Stimulated activated naive CD4-positive, alpha-beta T cell treated with Interleukin-2 at 50 U/mL for 16 hours (primary cell): Measurements from ENCODE around the gene CERK.

Source experiments
- DNase-seq: peaks from one replicate; lab custom pipeline; 2025; lab: John Stamatoyannopoulos, UW

CERK gene

GRCh38 chr22:46764779-46765485 lies 26.9 kb upstream of the CERK start:
- no peak for DNase-seq

GRCh38 chr22:46764140-46764680 lies 26.2 kb upstream of the CERK start:
- no peak for DNase-seq

- peak; percentile 27 for DNase-seq
Measured at GRCh38 chr22:46763051-46763705, 25.1 kb upstream of the CERK start.

DNA sequence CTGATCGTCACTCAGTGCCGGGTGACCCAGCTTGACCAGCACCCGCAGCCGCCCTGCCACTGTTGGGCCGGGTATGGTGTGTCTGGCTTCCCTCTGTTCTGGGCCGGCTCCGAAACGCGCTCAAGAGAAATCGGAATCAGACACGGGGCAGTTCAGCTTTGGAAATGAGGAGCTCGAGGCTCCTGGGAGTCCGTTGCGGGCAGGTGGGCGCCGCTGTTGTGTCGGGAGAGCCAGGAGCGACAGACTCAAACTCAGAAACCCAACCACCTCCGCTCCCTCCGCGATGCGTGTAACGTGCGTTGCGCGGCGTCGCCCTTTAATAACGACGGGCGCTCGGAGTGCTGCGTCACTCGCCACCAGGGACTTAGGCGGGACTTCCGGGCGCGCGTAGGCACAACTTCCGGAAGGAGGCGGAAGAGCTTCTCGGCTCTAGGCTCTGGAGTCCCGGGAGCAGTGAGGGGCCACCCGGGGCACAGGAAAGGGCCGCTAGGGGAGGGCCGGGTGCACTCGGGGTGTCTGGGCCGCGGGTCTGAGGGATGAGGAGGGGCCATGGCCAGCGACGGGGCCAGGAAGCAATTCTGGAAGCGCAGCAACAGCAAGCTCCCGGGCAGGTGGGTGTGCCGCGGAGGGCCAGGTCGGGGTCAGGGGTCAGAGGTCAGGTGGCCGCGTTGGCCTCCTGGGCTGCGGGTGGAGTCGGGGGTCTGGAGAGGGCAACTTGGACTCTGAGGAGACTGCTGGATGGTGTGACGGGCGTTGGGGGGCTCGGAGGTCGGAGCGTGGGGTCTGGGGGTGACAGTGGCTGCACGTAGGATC lies 24.4 kb upstream of the CERK start, which contains the start of gene TBC1D22A:
TSS of gene TBC1D22A (plus strand) at position 413 of the 813 bp plus-strand sequence. CDS start at position 550, 137 bp downstream.
- DNase-seq: peak; percentile 92

DNA sequence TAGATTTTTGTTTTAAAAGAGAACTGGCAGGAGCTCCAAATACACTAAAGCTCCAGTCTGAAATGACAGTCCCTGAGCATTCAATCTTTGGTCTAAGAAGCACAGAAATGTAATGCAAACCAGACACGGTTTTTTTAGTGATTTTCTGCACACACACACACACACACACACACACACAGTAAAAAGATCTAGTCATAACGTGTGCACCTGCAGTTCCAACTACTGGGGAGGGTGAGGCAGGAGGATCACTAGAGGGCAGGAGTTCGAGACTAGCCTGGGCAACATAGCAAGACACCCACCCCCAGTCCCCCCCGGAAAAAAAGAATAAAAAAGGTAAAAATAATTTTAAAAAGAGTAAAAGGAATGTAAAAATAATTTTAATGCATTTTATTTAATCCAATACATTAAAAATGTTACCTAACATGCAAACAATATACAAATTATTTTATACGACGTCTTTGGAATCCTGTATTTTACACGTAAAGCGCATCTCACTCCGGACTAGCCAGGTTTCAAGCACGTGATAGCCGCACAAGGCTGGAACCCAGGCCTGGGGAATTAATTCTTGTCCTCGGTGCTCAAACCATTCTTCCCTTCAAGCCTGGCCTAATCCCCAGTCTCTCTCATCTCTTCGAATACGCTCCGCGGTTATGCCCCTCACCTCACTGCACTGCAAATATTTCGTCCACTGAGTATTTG lies 23.6 kb upstream of the CERK start:
- no peak for DNase-seq

DNA sequence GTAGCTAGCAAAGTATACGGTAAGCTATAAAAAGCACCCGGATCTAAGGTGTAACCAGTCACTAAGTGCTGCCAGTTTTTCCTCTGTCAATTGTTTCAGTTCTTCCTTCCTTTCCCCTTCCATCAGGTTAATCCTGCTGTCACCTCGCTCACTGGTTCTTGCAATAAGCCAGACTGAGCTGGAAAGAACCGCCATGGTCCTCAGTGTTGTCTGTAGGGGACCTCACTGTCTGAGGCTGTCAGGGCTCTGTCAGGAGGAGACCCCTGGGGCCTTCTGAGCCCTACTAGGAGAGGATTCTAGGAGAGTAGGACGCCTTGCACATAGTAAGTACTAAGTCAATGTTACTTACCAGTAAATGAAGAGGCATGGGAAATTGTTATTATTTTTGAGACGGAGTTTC lies 23.0 kb upstream of the CERK start:
- no peak for DNase-seq

- DNase-seq: peak; percentile 40
Measured at GRCh38 chr22:46758867-46759290, 20.8 kb upstream of the CERK start.

DNA sequence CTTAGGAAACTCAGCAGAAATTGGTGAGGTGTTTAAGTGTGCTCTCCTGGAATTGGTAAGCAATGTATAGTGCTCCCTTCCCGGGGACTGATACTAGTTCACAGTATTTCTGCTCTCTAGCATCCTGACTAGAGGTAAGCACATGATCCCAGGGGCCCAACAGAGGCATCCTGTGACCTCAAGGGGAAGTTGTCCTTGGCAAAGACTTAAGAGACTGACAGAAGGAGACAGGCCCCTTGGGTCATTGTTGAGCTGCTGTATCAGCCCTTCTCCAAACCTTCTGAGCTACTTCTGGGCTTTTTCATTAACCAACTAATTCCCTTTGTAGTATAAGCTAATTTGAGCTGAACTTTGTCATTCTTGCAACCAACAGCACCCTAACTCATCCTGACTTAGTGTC lies 20.1 kb upstream of the CERK start:
- DNase-seq: no peak

GRCh38 chr22:46757104-46757503 lies 19.1 kb upstream of the CERK start:
- DNase-seq: no peak

- no peak for DNase-seq
Measured at GRCh38 chr22:46756097-46756496, 18.0 kb upstream of the CERK start.

- DNase-seq: no peak
Measured at GRCh38 chr22:46755525-46755924, 17.5 kb upstream of the CERK start.

GRCh38 chr22:46754826-46755225 lies 16.8 kb upstream of the CERK start:
- DNase-seq: no peak

DNA sequence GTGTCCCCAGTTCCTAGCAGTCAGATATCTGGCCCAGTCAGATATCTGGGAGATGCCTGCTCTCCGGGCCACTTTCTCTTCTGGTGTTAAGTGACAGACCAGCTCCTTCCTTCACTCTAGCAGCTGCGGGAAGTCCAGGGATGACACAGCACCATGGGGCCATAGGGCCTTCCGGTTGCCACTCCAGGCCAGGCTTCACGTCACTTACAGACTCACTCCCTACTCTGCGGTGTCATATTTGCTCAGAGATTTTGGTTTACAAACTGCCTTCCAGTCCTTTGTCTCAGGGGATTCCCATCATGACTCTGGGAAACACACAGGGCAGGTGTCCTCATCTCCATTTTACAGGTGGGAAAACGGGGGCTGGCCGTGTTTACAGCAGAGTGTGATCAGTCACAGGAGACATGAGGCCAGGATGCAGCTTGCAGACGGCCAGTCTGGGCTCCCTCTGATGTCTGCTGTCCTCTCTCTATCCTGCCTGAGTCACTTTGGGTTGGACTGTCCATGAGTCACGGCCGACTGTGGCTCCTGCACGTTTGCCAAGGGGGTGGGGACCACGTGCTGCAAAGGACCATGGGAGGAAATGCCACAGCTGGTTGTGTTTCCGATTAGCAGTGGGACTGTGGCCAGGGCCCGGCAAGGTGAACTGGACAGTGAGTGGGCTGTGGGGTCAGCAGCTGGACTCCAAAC lies 16.2 kb upstream of the CERK start:
- peak; percentile 22 for DNase-seq

- DNase-seq: no peak
Measured at GRCh38 chr22:46753761-46754109, 15.7 kb upstream of the CERK start.

GRCh38 chr22:46753360-46753759 lies 15.3 kb upstream of the CERK start:
- DNase-seq: no peak

DNA sequence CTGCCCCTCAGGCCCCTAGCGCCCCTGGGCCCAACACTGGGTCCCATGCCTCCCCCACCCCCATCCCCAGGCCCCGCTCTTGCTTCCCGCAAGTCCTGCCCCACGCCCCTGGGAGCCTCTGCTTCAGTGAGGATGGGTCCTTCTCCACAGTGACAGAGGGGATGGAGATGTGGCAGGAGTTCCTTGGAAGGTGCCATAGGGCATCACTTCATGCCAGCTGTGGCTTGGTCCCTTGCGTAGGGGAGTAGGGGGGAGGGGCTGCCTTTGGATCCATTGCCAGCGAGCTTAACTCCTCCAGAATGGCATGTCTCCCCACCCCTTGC lies 14.9 kb upstream of the CERK start:
- DNase-seq: no peak

DNA sequence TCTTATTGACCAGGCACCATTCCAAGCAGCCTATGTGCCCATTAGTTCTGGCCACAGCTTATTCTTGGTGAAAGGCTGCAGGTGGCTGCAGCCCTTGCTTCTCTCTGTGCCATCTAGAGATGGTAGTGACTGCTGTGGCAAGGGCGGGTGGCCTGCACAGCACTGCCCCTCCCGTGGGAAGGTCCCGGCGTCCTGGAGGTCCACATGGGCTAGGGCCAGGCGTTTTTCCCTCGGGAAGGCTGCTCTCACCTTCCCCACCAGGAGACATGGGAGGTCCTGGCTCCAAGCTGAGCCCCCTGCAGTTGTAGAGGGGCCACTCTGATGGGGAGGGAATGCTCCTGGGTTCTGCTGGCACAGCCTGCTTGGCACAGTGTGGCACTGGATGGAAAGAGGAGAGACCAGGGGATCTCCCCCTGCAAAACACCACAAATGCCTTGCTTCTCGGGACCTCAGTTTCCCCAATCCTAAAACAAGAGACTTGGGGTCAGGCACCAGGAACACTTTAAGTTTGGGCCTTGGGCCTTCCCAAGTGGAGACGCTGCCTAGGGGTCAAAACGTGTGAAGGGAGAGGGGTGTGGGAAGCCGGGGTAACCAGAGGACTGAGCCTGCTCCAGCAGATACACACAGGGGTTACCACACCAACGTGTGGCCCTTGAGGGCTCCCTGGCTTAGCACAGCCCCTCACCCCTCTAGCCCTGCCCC lies 14.4 kb upstream of the CERK start:
- no peak for DNase-seq

- no peak for DNase-seq
Measured at GRCh38 chr22:46750863-46751443, 12.9 kb upstream of the CERK start.

GRCh38 chr22:46750530-46750800 lies 12.4 kb upstream of the CERK start:
- DNase-seq: no peak

- DNase-seq: peak; percentile 17
Measured at GRCh38 chr22:46749682-46750529, 11.9 kb upstream of the CERK start.
